HL-60 (cell line): ENCODE data around the gene ACOT12.
A peak's percentile ranks its signal among the peaks of the same experiment; 100 is the strongest.

ENCODE experiments used
- DNase-seq, 2 experiments: peaks; one replicate each; pipeline ENCODE4 v3.0.0-alpha.2; 2010 to 2020; ENCODE audit warnings: low read depth in 1 of 2, low spot score in 1 of 2
- H3K27ac ChIP-seq: fragments of 250-450 bp; sonication (Bioruptor Pico); replicated peaks from 2 replicates; pipeline ENCODE4 v1.5.1; 2020; ENCODE audit warnings: mild to moderate bottlenecking, moderate library complexity
- H3K27me3 ChIP-seq: fragments of 250-450 bp; sonication (Bioruptor Pico); 2 replicates; pipeline ENCODE4 v1.5.1; 2021; ENCODE audit warnings: mild to moderate bottlenecking, moderate library complexity; ENCODE audit not compliant: insufficient read depth, poor library complexity, severe bottlenecking
- H3K4me3 ChIP-seq: replicated peaks from 2 replicates; pipeline ENCODE4 v1.5.1; 2011; ENCODE audit warnings: mild to moderate bottlenecking, control low read depth, low read length; ENCODE audit not compliant: insufficient read depth
- CTCF ChIP-seq: IDR thresholded peaks from one replicate; pipeline ENCODE4 v1.5.1; 2011; ENCODE audit warnings: low read length, control low read depth, inconsistent platforms; ENCODE audit not compliant: insufficient read depth
- GABPA ChIP-seq: IDR thresholded peaks from 2 replicates; pipeline ENCODE4 v1.6.1; 2012; ENCODE audit warnings: low read depth
- POLR2AphosphoS5 ChIP-seq: IDR thresholded peaks from 2 replicates; pipeline ENCODE4 v1.6.1; 2012; ENCODE audit warnings: low read depth
- REST ChIP-seq: IDR thresholded peaks from 2 replicates; pipeline ENCODE4 v1.6.1; 2012; ENCODE audit warnings: low read depth; ENCODE audit not compliant: insufficient replicate concordance
- SPI1 ChIP-seq: IDR thresholded peaks from 2 replicates; pipeline ENCODE4 v1.6.1; 2012; ENCODE audit warnings: low read depth, mild to moderate bottlenecking, borderline replicate concordance

Gene ACOT12

GRCh38 chr5:81370912-81371311, 23.0 kb downstream of the ACOT12 start:
- Histone ChIP-seq H3K27ac (no peak overlapping the region), H3K4me3 (no peak overlapping the region), H3K27me3 (no peaks in the 10 kb centered on the region)
- no peak for DNase-seq
- no peak for TF ChIP-seq SPI1
- TF ChIP-seq GABPA, result no peak
- TF ChIP-seq POLR2AphosphoS5, result no peak
- TF ChIP-seq REST, result no peak
- TF ChIP-seq CTCF, result no peak

GRCh38 chr5:81365541-81365940, 28.4 kb downstream of the ACOT12 start:
- H3K27me3 ChIP-seq, result no peaks in the 10 kb centered on the region
- TF ChIP-seq POLR2AphosphoS5 (no peak), REST (no peak), SPI1 (no peak), CTCF (no peak), GABPA (no peak)
- no peak overlapping the region for H3K27ac ChIP-seq
- DNase-seq, result no peak
- H3K4me3 ChIP-seq, result no peak overlapping the region

- Histone ChIP-seq H3K27ac (no peak overlapping the region), H3K4me3 (no peak overlapping the region), H3K27me3 (no peaks in the 10 kb centered on the region)
- TF ChIP-seq POLR2AphosphoS5 (no peak), SPI1 (peak; percentile 53; the same call in 1 of the 2 replicates)
- peak in 1 of 2 experiments; percentile 11 for DNase-seq
Observed at GRCh38 chr5:81363093-81363871, 30.7 kb downstream of the ACOT12 start.

GRCh38 chr5:81361600-81361999, 32.3 kb downstream of the ACOT12 start:
- no peak for TF ChIP-seq GABPA
- TF ChIP-seq SPI1, result no peak
- TF ChIP-seq REST, result no peak
- TF ChIP-seq POLR2AphosphoS5, result no peak
- TF ChIP-seq CTCF, result no peak
- no peak for DNase-seq
- Histone ChIP-seq H3K27ac (no peak overlapping the region), H3K27me3 (no peaks in the 10 kb centered on the region), H3K4me3 (no peak overlapping the region)
